Aorta (tissue), 5 donors: ENCODE data around the gene MACROD1. TPM values are rescaled to one million over a fixed set of nuclear protein-coding genes. Genes with fewer than 3 reads are reported as not detected.

Experiments used
- ATAC-seq: fragments of 200-7000 bp; cut with Tn5 transposase; one replicate; pipeline ENCODE4 v1.9.1; 2022; ENCODE audit warnings: moderate library complexity; ENCODE audit not compliant: low FRiP score
- DNase-seq, 2 donors: peaks; one replicate each; pipeline ENCODE4 v3.0.0-alpha.2; 2020
- H3K27ac ChIP-seq, 2 donors: one replicate each; pipeline ENCODE4 v1.5.1; 2013; ENCODE audit warnings: low read length in 2 of 2, mild to moderate bottlenecking in 2 of 2, moderate library complexity in 2 of 2, control low read depth in 1 of 2, inconsistent platforms in 1 of 2, low read depth in 1 of 2
- H3K27me3 ChIP-seq, 2 donors: one replicate each; pipeline ENCODE4 v1.6.1; 2013; ENCODE audit warnings: control low read depth in 1 of 2, low read length in 1 of 2, mild to moderate bottlenecking in 1 of 2, moderate library complexity in 1 of 2; ENCODE audit not compliant: insufficient read depth in 2 of 2, control insufficient read depth in 1 of 2
- H3K36me3 ChIP-seq, 2 donors: one replicate each; pipeline ENCODE4 v1.6.1; 2013; ENCODE audit warnings: control low read depth in 1 of 2, low read length in 1 of 2, mild to moderate bottlenecking in 1 of 2; ENCODE audit not compliant: insufficient read depth in 2 of 2, control insufficient read depth in 1 of 2
- H3K4me1 ChIP-seq, 2 donors: one replicate each; pipeline ENCODE4 v1.6.1; 2013; ENCODE audit warnings: low read length in 2 of 2, control low read depth in 1 of 2, mild to moderate bottlenecking in 1 of 2, moderate library complexity in 1 of 2; ENCODE audit not compliant: insufficient read depth in 2 of 2, control insufficient read depth in 1 of 2
- H3K4me3 ChIP-seq, 2 donors: one replicate each; pipeline ENCODE4 v1.5.1; 2013; ENCODE audit warnings: low read length in 2 of 2, control low read depth in 1 of 2, mild to moderate bottlenecking in 1 of 2
- H3K9me3 ChIP-seq: one replicate; pipeline ENCODE4 v1.6.1; 2013; ENCODE audit warnings: mild to moderate bottlenecking, low read length; ENCODE audit not compliant: control insufficient read depth
- WGBS, 2 donors: extraction: QIAGEN DNeasy Blood & Tissue Kit; methylation state at CpG; one replicate each; pipeline ENCODE4 v1.1.7; 2013; 5-methylcytosine and 5-hydroxymethylcytosine counted together
- intact Hi-C, 2 donors: fragments of 100-400 bp; cut with DNase I; formaldehyde crosslinking; loops; one replicate each; pipeline versions ENCODE4 v1.14.2 to v1.15.0; 2022
- polyA plus RNA-seq, 2 donors: library from polyadenylated mRNA; stranded (reverse); fragments of 200-250 nt; gene quantifications; one replicate each; pipeline ENCODE4 v1.2.3, GENCODE V29; 2013
- total RNA-seq, 2 donors: library from RNA; stranded (reverse); fragmentation: NEBNext Ultra II Directional; extraction: Animal tissue kit (Norgen Biotek cat#: 25700); gene quantifications; one replicate each; pipeline ENCODE4 v1.2.1, GENCODE V29; 2021
- donor health status: healthy with polysubstance abuse.
- donor health status: Bipolar disorder and iron deficiency.
- donor health status: DM: no; HTN: no; CAD: no.
- donor health status: DM: no; HTN: no; CAD: no.
- donor health status: DM: yes; HTN: yes; CAD: no.

MACROD1 gene
- total and polyA plus RNA-seq, 4 donors, result 12.7 to 125 (median 65.2) TPM

- H3K9me3 ChIP-seq, result no peaks in the 10 kb centered on the region
- H3K4me1 ChIP-seq, result no peaks in the 10 kb centered on the region
- no peak for ATAC-seq
- H3K27ac ChIP-seq, result no peak overlapping the region
- DNase-seq, result no peak
- H3K27me3 ChIP-seq, result no peaks in the 10 kb centered on the region
- no peak overlapping the region for H3K4me3 ChIP-seq
- intact Hi-C loops, result no loop called here
- H3K36me3 ChIP-seq, result no peaks in the 10 kb centered on the region
- 84 to 92% methylated on average over 13 of the region's 13 CpGs for WGBS, 2 donors
Measured at GRCh38 chr11:64096835-64097234, 69.1 kb downstream of the MACROD1 start.

- H3K27me3 ChIP-seq, result no peaks in the 10 kb centered on the region
- no peak for DNase-seq
- intact Hi-C loops, result no loop called here
- no peaks in the 10 kb centered on the region for H3K36me3 ChIP-seq
- H3K9me3 ChIP-seq, result no peaks in the 10 kb centered on the region
- no peak overlapping the region for H3K4me3 ChIP-seq
- 63 to 69% methylated on average over 13 to 14 of the region's 14 CpGs for WGBS, 2 donors
- H3K4me1 ChIP-seq, result no peaks in the 10 kb centered on the region
- ATAC-seq, result no peak
- H3K27ac ChIP-seq, result no peak overlapping the region
Measured at GRCh38 chr11:64095949-64096348, 70.0 kb downstream of the MACROD1 start.

- ATAC-seq, result no peak
Measured at GRCh38 chr11:64095273-64095817, 70.6 kb downstream of the MACROD1 start.

DNA sequence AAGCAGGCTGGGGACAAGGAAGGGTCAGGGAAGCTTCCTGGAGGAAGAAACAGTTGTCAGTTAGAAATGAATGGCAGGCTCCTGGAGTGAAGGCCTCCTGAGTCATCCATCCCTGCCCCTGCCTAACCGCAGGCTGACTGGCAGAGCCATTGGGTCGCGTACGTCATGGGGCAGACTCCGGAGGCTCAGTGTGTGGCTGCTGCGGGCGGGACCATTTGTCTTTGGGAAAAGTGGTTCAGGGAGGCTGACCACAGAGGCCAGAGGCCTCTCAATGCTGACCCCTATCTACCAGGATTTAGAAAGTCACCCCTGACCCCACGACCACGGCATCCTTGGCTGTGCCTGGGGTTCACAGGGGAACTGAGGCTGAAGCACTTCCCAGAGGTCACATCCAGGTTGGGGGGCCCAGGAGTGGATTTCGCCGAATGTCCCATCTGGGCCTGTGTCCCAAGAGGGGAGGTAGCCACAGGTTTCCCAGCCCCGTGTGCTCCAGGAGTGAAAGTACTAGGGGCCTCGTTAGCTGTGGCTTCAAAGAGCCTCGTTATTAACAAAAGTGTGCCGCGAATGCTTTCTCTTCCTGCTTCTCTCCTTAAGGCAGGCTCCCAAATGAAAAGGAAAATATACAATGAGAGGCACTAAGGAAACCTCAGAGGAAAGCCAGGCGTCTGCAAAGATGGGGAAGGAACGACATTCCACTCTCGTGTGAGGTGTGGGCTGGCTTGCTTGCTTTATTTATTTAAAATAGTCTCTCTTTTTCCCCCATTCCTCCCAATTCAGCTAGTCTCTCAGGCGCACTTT, 71.3 kb downstream of the MACROD1 start:
- intact Hi-C loops, result no loop called here
- no peak overlapping the region for H3K27ac ChIP-seq
- no peaks in the 10 kb centered on the region for H3K27me3 ChIP-seq
- ATAC-seq, result no peak
- H3K36me3 ChIP-seq, result no peaks in the 10 kb centered on the region
- H3K9me3 ChIP-seq, result no peaks in the 10 kb centered on the region
- no peak for DNase-seq
- H3K4me1 ChIP-seq, result no peaks in the 10 kb centered on the region
- H3K4me3 ChIP-seq, result no peak overlapping the region
- WGBS, 2 donors, result 74 to 79% methylated on average over 20 of the region's 20 CpGs

More at GRCh38 chr11:64095273-64095817, 70.6 kb downstream of the MACROD1 start:
- Histone ChIP-seq H3K36me3 (no peaks in the 10 kb centered on the region), H3K4me1 (no peaks in the 10 kb centered on the region), H3K4me3 (no peak overlapping the region), H3K27ac (no peak overlapping the region), H3K9me3 (no peaks in the 10 kb centered on the region), H3K27me3 (no peaks in the 10 kb centered on the region)
- DNase-seq, result no peak
- intact Hi-C loops, result no loop called here
- WGBS, 2 donors, result 50 to 56% methylated on average over 10 of the region's 10 CpGs

- intact Hi-C loops, result no loop called here
- no peak overlapping the region for H3K27ac ChIP-seq
- no peak overlapping the region for H3K4me3 ChIP-seq
- H3K9me3 ChIP-seq, result no peaks in the 10 kb centered on the region
- no peaks in the 10 kb centered on the region for H3K36me3 ChIP-seq
- DNase-seq, result no peak
- 83 to 93% methylated on average over 13 of the region's 13 CpGs for WGBS, 2 donors
- H3K27me3 ChIP-seq, result no peaks in the 10 kb centered on the region
- no peaks in the 10 kb centered on the region for H3K4me1 ChIP-seq
- ATAC-seq, result no peak
Measured at GRCh38 chr11:64093233-64094039, 72.5 kb downstream of the MACROD1 start.

- no peaks in the 10 kb centered on the region for H3K4me1 ChIP-seq
- no peak for ATAC-seq
Measured at GRCh38 chr11:64092761-64093136, 73.2 kb downstream of the MACROD1 start.

GRCh38 chr11:64092111-64092760, 73.7 kb downstream of the MACROD1 start:
- no peaks in the 10 kb centered on the region for H3K4me1 ChIP-seq
- H3K27ac ChIP-seq, result no peak overlapping the region

More at GRCh38 chr11:64092761-64093136, 73.2 kb downstream of the MACROD1 start:
- intact Hi-C loops, result no loop called here
- Histone ChIP-seq H3K27me3 (no peaks in the 10 kb centered on the region), H3K9me3 (no peaks in the 10 kb centered on the region), H3K4me3 (no peak overlapping the region), H3K36me3 (no peaks in the 10 kb centered on the region), H3K27ac (no peak overlapping the region)
- DNase-seq, result no peak
- 93 to 95% methylated on average over 8 of the region's 8 CpGs for WGBS, 2 donors

GRCh38 chr11:64090806-64091516, 75.0 kb downstream of the MACROD1 start:
- H3K4me1 ChIP-seq, result no peaks in the 10 kb centered on the region
- H3K9me3 ChIP-seq, result no peaks in the 10 kb centered on the region
- WGBS, 2 donors, result 75 to 79% methylated on average over 10 to 11 of the region's 11 CpGs
- intact Hi-C loops, result no loop called here
- no peak overlapping the region for H3K27ac ChIP-seq
- no peak overlapping the region for H3K4me3 ChIP-seq
- H3K36me3 ChIP-seq, result no peaks in the 10 kb centered on the region
- DNase-seq, result no peak
- H3K27me3 ChIP-seq, result no peaks in the 10 kb centered on the region
- ATAC-seq, result no peak

More at GRCh38 chr11:64092111-64092760, 73.7 kb downstream of the MACROD1 start:
- ATAC-seq (no peak), DNase-seq (no peak)
- no peaks in the 10 kb centered on the region for H3K27me3 ChIP-seq
- intact Hi-C loops, result no loop called here
- 89 to 91% methylated on average over 15 of the region's 15 CpGs for WGBS, 2 donors
- H3K4me3 ChIP-seq, result no peak overlapping the region
- H3K9me3 ChIP-seq, result no peaks in the 10 kb centered on the region
- no peaks in the 10 kb centered on the region for H3K36me3 ChIP-seq
